Lower leg skin (tissue), 4 donors: ENCODE results near the gene ADGRL3. TPM values are rescaled to one million over a fixed set of nuclear protein-coding genes. Genes with fewer than 3 reads are reported as not detected.

ENCODE experiments used
- DNase-seq, 2 donors: peaks; one replicate each; pipeline ENCODE4 v3.0.0-alpha.2; 2019; ENCODE audit warnings: low spot score in 2 of 2
- H3K4me3 ChIP-seq: fragments of 200-600 bp; sonication (generic); 2 replicates; pipeline ENCODE4 v1.5.1; 2017; ENCODE audit warnings: mild to moderate bottlenecking, low read depth; ENCODE audit not compliant: poor library complexity, severe bottlenecking
- POLR2A ChIP-seq, 2 donors: fragments of 450-650 bp; IDR thresholded peaks; one replicate each; pipeline ENCODE4 v1.6.1; 2016 to 2017; ENCODE audit warnings: antibody characterized with exemption in 2 of 2, mild to moderate bottlenecking in 1 of 2, moderate library complexity in 1 of 2
- WGBS, 2 donors: methylation state at CpG; one replicate each; pipeline ENCODE4 v1.1.5; 2018; 5-methylcytosine and 5-hydroxymethylcytosine counted together
- intact Hi-C: fragments of 100-400 bp; cut with DNase I; formaldehyde crosslinking; loops from one replicate; pipeline ENCODE4 v1.15.0; 2023; ENCODE audit warnings: low total_unique reads
- total RNA-seq, 4 donors: library from RNA; depleted of rRNA; stranded (reverse); fragments of >200 nt; gene quantifications; one replicate each; pipeline ENCODE4 v1.1.0, GENCODE V29; 2016
- TF ChIP-seq, protein P1 (sequence below), 3 donors: fragments of 450-650 bp; IDR thresholded peaks; one replicate each; pipeline ENCODE4 v1.5.1; 2016; ENCODE audit warnings: antibody characterized with exemption in 3 of 3, mild to moderate bottlenecking in 3 of 3, moderate library complexity in 2 of 3

The ADGRL3 gene
- total RNA-seq, 4 donors from 2014 or later: 1.8 to 21.2 (median 8.2) TPM

DNA sequence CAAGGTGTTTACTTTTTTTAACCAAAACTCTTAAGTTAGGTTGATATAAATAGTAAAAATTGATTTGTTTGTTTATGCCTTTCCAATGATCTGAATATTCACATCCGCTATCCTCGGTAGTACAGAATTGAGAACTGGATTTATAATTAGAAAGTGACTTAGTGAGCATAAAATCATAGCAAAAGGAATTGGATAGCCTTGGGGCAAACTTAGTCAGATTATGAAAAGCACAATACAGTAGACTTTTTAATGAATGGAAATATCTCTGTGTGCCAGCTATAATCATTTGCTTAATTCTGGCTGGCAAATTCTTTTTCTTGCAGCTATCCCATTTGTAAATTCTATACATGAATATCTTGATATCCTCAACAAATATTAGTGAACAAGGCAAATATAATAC is 713.5 kb downstream of the ADGRL3 start:
- WGBS, 2 donors: 42 to 53% methylated on average over 2 of the region's 2 CpGs
- TF ChIP-seq POLR2A (IDR thresholded peaks at IDR 0.05): no peak
- TF ChIP-seq, protein P1, sequence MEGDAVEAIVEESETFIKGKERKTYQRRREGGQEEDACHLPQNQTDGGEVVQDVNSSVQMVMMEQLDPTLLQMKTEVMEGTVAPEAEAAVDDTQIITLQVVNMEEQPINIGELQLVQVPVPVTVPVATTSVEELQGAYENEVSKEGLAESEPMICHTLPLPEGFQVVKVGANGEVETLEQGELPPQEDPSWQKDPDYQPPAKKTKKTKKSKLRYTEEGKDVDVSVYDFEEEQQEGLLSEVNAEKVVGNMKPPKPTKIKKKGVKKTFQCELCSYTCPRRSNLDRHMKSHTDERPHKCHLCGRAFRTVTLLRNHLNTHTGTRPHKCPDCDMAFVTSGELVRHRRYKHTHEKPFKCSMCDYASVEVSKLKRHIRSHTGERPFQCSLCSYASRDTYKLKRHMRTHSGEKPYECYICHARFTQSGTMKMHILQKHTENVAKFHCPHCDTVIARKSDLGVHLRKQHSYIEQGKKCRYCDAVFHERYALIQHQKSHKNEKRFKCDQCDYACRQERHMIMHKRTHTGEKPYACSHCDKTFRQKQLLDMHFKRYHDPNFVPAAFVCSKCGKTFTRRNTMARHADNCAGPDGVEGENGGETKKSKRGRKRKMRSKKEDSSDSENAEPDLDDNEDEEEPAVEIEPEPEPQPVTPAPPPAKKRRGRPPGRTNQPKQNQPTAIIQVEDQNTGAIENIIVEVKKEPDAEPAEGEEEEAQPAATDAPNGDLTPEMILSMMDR (IDR thresholded peaks at IDR 0.05): no peak
- intact Hi-C loops: no loop called here
- no peak for DNase-seq
- no peak overlapping the region for H3K4me3 ChIP-seq

DNA sequence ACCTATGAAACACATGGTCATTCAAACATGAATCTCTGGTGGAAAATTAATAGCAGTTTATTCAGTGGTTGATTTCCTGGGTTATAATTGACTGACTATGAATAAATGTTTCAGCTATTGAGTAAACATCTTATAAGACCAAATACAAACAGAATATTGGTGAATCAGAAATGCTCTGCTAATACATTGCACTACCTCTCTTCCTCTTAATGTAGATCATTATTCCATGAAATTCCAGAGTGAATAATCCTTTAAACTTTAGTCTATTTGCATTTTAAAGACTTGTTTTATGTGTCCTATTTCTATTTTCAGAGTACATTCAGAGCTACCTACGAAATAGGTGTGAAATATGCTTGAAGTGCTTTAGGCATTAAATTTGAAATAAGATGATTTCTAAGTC is 715.4 kb downstream of the ADGRL3 start:
- DNase-seq: no peak
- 78 to 85% methylated on average over 1 of the region's 1 CpG for WGBS, 2 donors
- no peak overlapping the region for H3K4me3 ChIP-seq
- intact Hi-C loops: no loop called here
- TF ChIP-seq, protein P1 (IDR thresholded peaks at IDR 0.05): no peak
- no peak for TF ChIP-seq POLR2A (IDR thresholded peaks at IDR 0.05)

DNA sequence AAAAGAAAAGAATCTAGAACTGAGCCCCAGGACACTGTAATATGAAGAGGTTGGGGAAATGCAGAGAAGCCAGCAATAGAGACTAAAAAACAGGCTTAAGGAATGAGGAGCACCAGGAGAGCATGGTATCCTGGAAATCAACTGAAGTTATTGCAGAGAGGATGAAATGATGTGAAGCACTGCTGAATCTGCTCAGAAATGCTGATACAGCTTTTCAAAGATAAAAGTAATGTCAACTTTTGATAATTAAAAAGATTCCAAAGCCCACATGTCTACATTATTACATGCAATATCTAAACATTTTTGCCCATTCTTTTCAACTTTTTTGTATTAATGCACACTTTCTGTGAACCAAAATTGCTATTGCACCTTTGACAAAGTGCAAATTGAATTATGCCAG is 718.4 kb downstream of the ADGRL3 start:
- DNase-seq: no peak
- intact Hi-C loops: no loop called here
- H3K4me3 ChIP-seq: no peak overlapping the region
- TF ChIP-seq POLR2A (IDR thresholded peaks at IDR 0.05): no peak
- TF ChIP-seq, protein P1 (IDR thresholded peaks at IDR 0.05): no peak

DNA sequence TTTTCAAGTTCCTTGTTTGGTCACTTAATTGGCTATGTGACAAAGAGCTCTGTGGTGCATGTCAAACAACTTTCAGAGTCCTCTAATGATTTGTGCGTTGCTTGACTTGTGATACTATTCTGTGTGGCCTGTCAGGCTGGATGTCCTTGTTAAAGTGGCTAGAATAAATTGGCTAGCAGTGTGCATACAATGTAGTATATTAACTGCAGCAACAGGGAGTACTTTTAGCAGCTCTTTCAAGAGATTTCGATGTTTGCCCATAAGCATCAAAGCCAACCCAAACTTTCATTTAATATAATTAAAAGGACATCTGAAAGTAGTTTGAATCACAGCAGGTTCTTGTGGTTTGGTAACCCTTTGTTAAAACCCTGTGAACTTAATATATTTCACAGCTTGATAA is 718.9 kb downstream of the ADGRL3 start:
- intact Hi-C loops: no loop called here
- no peak overlapping the region for H3K4me3 ChIP-seq
- 63 to 69% methylated on average over 2 of the region's 2 CpGs for WGBS, 2 donors
- no peak for TF ChIP-seq POLR2A (IDR thresholded peaks at IDR 0.05)
- TF ChIP-seq, protein P1 (IDR thresholded peaks at IDR 0.05): no peak
- no peak for DNase-seq

DNA sequence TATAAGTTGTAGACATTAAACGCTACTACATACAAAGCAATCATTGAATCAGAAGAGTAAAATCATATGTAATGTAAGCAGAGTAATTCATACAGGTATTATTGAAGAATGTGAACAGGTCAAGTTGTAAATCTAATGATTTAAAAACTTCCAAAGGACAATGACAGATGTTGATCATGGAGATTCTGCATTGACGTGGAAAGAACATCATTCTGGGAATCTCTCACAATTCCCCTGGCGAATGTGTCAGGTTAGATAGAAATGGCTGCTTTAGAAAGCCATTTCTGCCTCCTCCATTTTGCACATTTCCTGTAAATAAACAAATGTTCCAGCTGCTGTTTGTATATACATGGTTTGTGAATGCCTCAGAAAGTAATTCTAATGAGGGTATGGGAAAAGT is 719.4 kb downstream of the ADGRL3 start:
- intact Hi-C loops: no loop called here
- H3K4me3 ChIP-seq: no peak overlapping the region
- DNase-seq: no peak
- TF ChIP-seq, protein P1 (IDR thresholded peaks at IDR 0.05): no peak
- no peak for TF ChIP-seq POLR2A (IDR thresholded peaks at IDR 0.05)
- 83 to 91% methylated on average over 3 of the region's 3 CpGs for WGBS, 2 donors

DNA sequence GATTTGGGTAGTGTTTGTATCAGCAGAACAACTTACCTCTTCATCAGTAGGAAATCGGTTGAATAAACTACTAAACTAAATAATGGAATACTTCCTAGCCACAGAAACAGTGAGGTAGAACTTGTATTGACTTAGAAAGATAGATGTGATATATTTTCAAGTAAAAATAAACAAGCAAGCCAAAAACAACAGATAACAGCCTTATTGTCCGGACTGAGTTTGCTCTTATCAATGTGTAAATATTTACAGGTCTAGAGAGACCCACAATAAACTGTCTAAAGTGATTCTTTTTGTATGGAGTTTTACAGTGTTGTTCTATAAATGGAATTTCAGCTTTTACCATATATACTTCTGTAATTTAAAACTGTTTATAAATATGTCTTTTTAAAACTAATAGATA is 721.8 kb downstream of the ADGRL3 start:
- no peak for DNase-seq
- WGBS, 2 donors: 85% methylated on average over 2 of the region's 2 CpGs
- intact Hi-C loops: no loop called here
- TF ChIP-seq, protein P1 (IDR thresholded peaks at IDR 0.05): no peak
- TF ChIP-seq POLR2A (IDR thresholded peaks at IDR 0.05): no peak
- no peak overlapping the region for H3K4me3 ChIP-seq
